Lower leg skin (tissue), 4 donors: ENCODE data around the gene XBP1. TPM values are rescaled to one million over a fixed set of nuclear protein-coding genes. Genes with fewer than 3 reads are reported as not detected.

Experiments
- DNase-seq, 2 donors: peaks; one replicate each; pipeline ENCODE4 v3.0.0-alpha.2; 2019; ENCODE audit warnings: low spot score in 2 of 2
- H3K4me3 ChIP-seq: fragments of 200-600 bp; sonication (generic); 2 replicates; pipeline ENCODE4 v1.5.1; 2017; ENCODE audit warnings: mild to moderate bottlenecking, low read depth; ENCODE audit not compliant: poor library complexity, severe bottlenecking
- CTCF ChIP-seq, 3 donors: fragments of 450-650 bp; IDR thresholded peaks; one replicate each; pipeline ENCODE4 v1.5.1; 2016; ENCODE audit warnings: antibody characterized with exemption in 3 of 3, mild to moderate bottlenecking in 3 of 3, moderate library complexity in 2 of 3
- POLR2A ChIP-seq, 2 donors: fragments of 450-650 bp; IDR thresholded peaks; one replicate each; pipeline ENCODE4 v1.6.1; 2016 to 2017; ENCODE audit warnings: antibody characterized with exemption in 2 of 2, mild to moderate bottlenecking in 1 of 2, moderate library complexity in 1 of 2
- WGBS, 2 donors: methylation state at CpG; one replicate each; pipeline ENCODE4 v1.1.5; 2018; 5-methylcytosine and 5-hydroxymethylcytosine counted together
- intact Hi-C: fragments of 100-400 bp; cut with DNase I; formaldehyde crosslinking; loops from one replicate; pipeline ENCODE4 v1.15.0; 2023; ENCODE audit warnings: low total_unique reads
- total RNA-seq, 4 donors: library from RNA; depleted of rRNA; stranded (reverse); fragments of >200 nt; gene quantifications; one replicate each; pipeline ENCODE4 v1.1.0, GENCODE V29; 2016

The XBP1 gene
- total RNA-seq, 4 donors from 2014 or later = 128 to 256 (median 191) TPM

GRCh38 chr22:28802595-28803123 is 2.3 kb upstream of the XBP1 start:
- DNase-seq = no peak
- intact Hi-C loops = no loop called here
- WGBS, 2 donors = 68 to 70% methylated on average over 7 of the region's 7 CpGs
- H3K4me3 ChIP-seq = no peak overlapping the region
- TF ChIP-seq POLR2A (IDR thresholded peaks at IDR 0.05) (no peak), CTCF (IDR thresholded peaks at IDR 0.05) (no peak)

- no peak for DNase-seq
- H3K4me3 ChIP-seq = no peak overlapping the region
- WGBS, 2 donors = 45 to 46% methylated on average over 14 of the region's 14 CpGs
- intact Hi-C loops = no loop called here
- no peak for TF ChIP-seq POLR2A (IDR thresholded peaks at IDR 0.05)
- TF ChIP-seq CTCF (IDR thresholded peaks at IDR 0.05) = no peak
Measured at GRCh38 chr22:28801845-28802594, 1.7 kb upstream of the XBP1 start.

- DNase-seq = peak in 1 of 2 donors; percentile 94
- H3K4me3 ChIP-seq = peak overlapping the region; percentile 83
- intact Hi-C loops = no loop called here
- 0 to 1% methylated on average over 26 to 29 of the region's 31 CpGs for WGBS, 2 donors
- no peak for TF ChIP-seq POLR2A (IDR thresholded peaks at IDR 0.05)
- TF ChIP-seq CTCF (IDR thresholded peaks at IDR 0.05) = no peak
Measured at GRCh38 chr22:28799606-28800307, 612 bp downstream of the XBP1 start.

- H3K4me3 ChIP-seq = peak overlapping the region; percentile 83
- DNase-seq = peak; percentile 73 to 90
- no peak for TF ChIP-seq CTCF (IDR thresholded peaks at IDR 0.05)
- TF ChIP-seq POLR2A (IDR thresholded peaks at IDR 0.05) = no peak
- 3% methylated on average over 7 of the region's 7 CpGs for WGBS, 2 donors
- intact Hi-C loops = no loop called here
Measured at GRCh38 chr22:28798810-28799605, 1.4 kb downstream of the XBP1 start.

GRCh38 chr22:28795932-28796856 is 4.2 kb downstream of the XBP1 start:
- TF ChIP-seq POLR2A (IDR thresholded peaks at IDR 0.05) (no peak), CTCF (IDR thresholded peaks at IDR 0.05) (no peak)
- WGBS, 2 donors = 75 to 88% methylated on average over 5 of the region's 5 CpGs
- intact Hi-C loops = no loop called here
- no peak for DNase-seq
- H3K4me3 ChIP-seq = no peak overlapping the region
